SU-DHL-6 (cell line): ENCODE measurements around the gene CPNE5.

ENCODE experiments used
- H2AFZ ChIP-seq: fragments of 200-600 bp; sonication (generic); 2 replicates; pipeline ENCODE4 v1.6.1; 2014; ENCODE audit warnings: low read depth, mild to moderate bottlenecking, moderate library complexity, mixed read lengths, antibody characterized with exemption, low read length; ENCODE audit not compliant: severe bottlenecking
- H3F3A ChIP-seq: fragments of 200-600 bp; shearing (Covaris generic); 2 replicates; pipeline ENCODE4 v1.6.0; 2016; ENCODE audit warnings: antibody characterized with exemption, mild to moderate bottlenecking; ENCODE audit not compliant: insufficient read depth
- H3K27ac ChIP-seq: fragments of 200-600 bp; sonication (generic); 2 replicates; pipeline ENCODE4 v1.5.1; 2016; ENCODE audit warnings: low read depth, mild to moderate bottlenecking, low read length, moderate library complexity, mixed read lengths
- H3K27me3 ChIP-seq: fragments of 200-600 bp; sonication (generic), shearing (Covaris generic); 2 replicates; pipeline ENCODE4 v1.6.0; 2014; ENCODE audit warnings: mild to moderate bottlenecking, low read length
- H3K36me3 ChIP-seq: fragments of 200-600 bp; sonication (generic); 2 replicates; pipeline ENCODE4 v1.6.1; 2014; ENCODE audit warnings: mild to moderate bottlenecking, low read length, mixed read lengths
- H3K4me2 ChIP-seq: fragments of 300-600, 200-600 bp; shearing (Covaris generic), sonication (generic); 2 replicates; pipeline ENCODE4 v1.6.0; 2014; ENCODE audit warnings: low read length, low read depth, mild to moderate bottlenecking; ENCODE audit not compliant: poor library complexity, severe bottlenecking
- H3K4me3 ChIP-seq: fragments of 200-600 bp; sonication (generic); 2 replicates; pipeline ENCODE4 v1.5.1; 2014; ENCODE audit warnings: antibody characterized with exemption, low read length, mild to moderate bottlenecking, mixed read lengths; ENCODE audit not compliant: insufficient read depth, poor library complexity, severe bottlenecking
- H3K79me2 ChIP-seq: fragments of 200-600 bp; sonication (generic); 2 replicates; pipeline ENCODE4 v1.6.1; 2014; ENCODE audit warnings: mild to moderate bottlenecking, low read length, moderate library complexity; ENCODE audit not compliant: insufficient read depth
- H3K9ac ChIP-seq: fragments of 200-600 bp; sonication (generic); 2 replicates; pipeline ENCODE4 v1.7.0; 2014; ENCODE audit warnings: mild to moderate bottlenecking, low read length
- H3K9me2 ChIP-seq: fragments of 200-600 bp; sonication (generic); replicated peaks from 2 replicates; pipeline ENCODE4 v1.6.1; 2014; ENCODE audit warnings: low read length; ENCODE audit not compliant: insufficient read depth
- H3K9me3 ChIP-seq: fragments of 200-600 bp; sonication (generic); 2 replicates; pipeline ENCODE4 v1.6.1; 2014; ENCODE audit warnings: low read length, mixed read lengths; ENCODE audit not compliant: insufficient read depth
- H4K20me1 ChIP-seq: fragments of 200-600 bp; sonication (generic); 2 replicates; pipeline ENCODE4 v1.6.1; 2014; ENCODE audit warnings: low read depth, mild to moderate bottlenecking, antibody characterized with exemption, low read length, moderate library complexity, mixed read lengths
- EZH2phosphoT487 ChIP-seq: fragments of 200-600 bp; sonication (generic), shearing (Covaris generic); conservative IDR thresholded peaks from 2 replicates; pipeline ENCODE4 v1.6.1; 2018; ENCODE audit warnings: mild to moderate bottlenecking, antibody characterized with exemption, low read length, moderate library complexity, mixed read lengths
- TF ChIP-seq, protein P1 (sequence below): fragments of 200-600 bp; sonication (generic); IDR thresholded peaks from one replicate; pipeline ENCODE4 v1.5.1; 2017; ENCODE audit warnings: antibody characterized with exemption, mild to moderate bottlenecking, low read length, moderate library complexity; ENCODE audit not compliant: insufficient read depth, poor library complexity, severe bottlenecking

Gene CPNE5

DNA sequence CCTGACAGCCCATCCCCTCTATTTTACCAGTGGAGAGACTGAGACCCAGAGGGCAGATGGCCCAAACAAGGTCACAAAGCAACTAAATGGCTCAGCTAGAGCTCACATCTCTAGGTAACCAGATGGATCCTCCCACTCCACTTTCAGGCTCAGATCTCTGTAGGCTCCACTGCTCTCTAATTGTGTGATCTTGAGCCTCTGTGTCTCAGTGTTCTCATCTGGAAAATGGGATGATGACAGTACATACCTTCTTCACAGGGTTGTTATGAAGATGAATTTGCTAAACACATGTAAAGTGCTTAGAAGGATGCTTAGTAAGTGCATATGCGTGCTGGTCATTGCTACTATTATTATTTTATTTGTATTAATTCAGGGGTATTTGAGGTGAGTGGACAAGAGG is 101.1 kb downstream of the CPNE5 start:
- no peaks in the 10 kb centered on the region for H3F3A ChIP-seq
- no peaks in the 10 kb centered on the region for H3K36me3 ChIP-seq
- H3K27ac ChIP-seq, result no peak overlapping the region
- H3K9me3 ChIP-seq, result no peaks in the 10 kb centered on the region
- H3K79me2 ChIP-seq, result no peaks in the 10 kb centered on the region
- no peak overlapping the region for H3K9ac ChIP-seq
- no peaks in the 10 kb centered on the region for H3K27me3 ChIP-seq
- no peak overlapping the region for H3K4me2 ChIP-seq
- TF ChIP-seq, protein P1, sequence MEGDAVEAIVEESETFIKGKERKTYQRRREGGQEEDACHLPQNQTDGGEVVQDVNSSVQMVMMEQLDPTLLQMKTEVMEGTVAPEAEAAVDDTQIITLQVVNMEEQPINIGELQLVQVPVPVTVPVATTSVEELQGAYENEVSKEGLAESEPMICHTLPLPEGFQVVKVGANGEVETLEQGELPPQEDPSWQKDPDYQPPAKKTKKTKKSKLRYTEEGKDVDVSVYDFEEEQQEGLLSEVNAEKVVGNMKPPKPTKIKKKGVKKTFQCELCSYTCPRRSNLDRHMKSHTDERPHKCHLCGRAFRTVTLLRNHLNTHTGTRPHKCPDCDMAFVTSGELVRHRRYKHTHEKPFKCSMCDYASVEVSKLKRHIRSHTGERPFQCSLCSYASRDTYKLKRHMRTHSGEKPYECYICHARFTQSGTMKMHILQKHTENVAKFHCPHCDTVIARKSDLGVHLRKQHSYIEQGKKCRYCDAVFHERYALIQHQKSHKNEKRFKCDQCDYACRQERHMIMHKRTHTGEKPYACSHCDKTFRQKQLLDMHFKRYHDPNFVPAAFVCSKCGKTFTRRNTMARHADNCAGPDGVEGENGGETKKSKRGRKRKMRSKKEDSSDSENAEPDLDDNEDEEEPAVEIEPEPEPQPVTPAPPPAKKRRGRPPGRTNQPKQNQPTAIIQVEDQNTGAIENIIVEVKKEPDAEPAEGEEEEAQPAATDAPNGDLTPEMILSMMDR, result no peak
- TF ChIP-seq EZH2phosphoT487, result no peak
- no peaks in the 10 kb centered on the region for H4K20me1 ChIP-seq
- H3K9me2 ChIP-seq, result no peaks in the 10 kb centered on the region
- no peak overlapping the region for H3K4me3 ChIP-seq
- H2AFZ ChIP-seq, result no peak overlapping the region

GRCh38 chr6:36737043-36737785 is 102.0 kb downstream of the CPNE5 start:
- Histone ChIP-seq H3K79me2 (no peaks in the 10 kb centered on the region), H3K4me3 (no peak overlapping the region), H3K27ac (no peak overlapping the region), H3F3A (no peaks in the 10 kb centered on the region), H3K4me2 (no peak overlapping the region), H4K20me1 (no peaks in the 10 kb centered on the region), H3K9me2 (no peaks in the 10 kb centered on the region), H3K27me3 (no peaks in the 10 kb centered on the region), H3K36me3 (no peaks in the 10 kb centered on the region), H3K9ac (no peak overlapping the region), H2AFZ (no peak overlapping the region), H3K9me3 (no peaks in the 10 kb centered on the region)
- TF ChIP-seq EZH2phosphoT487, result no peak
- TF ChIP-seq, protein P1, result no peak

GRCh38 chr6:36735110-36736071 is 103.9 kb downstream of the CPNE5 start:
- no peaks in the 10 kb centered on the region for H3K79me2 ChIP-seq
- no peaks in the 10 kb centered on the region for H3K9me3 ChIP-seq
- H3K27me3 ChIP-seq, result no peaks in the 10 kb centered on the region
- H2AFZ ChIP-seq, result no peak overlapping the region
- no peaks in the 10 kb centered on the region for H3F3A ChIP-seq
- TF ChIP-seq, protein P1, result no peak
- TF ChIP-seq EZH2phosphoT487, result no peak
- no peaks in the 10 kb centered on the region for H3K36me3 ChIP-seq
- no peaks in the 10 kb centered on the region for H3K9me2 ChIP-seq
- H3K27ac ChIP-seq, result no peak overlapping the region
- H4K20me1 ChIP-seq, result no peaks in the 10 kb centered on the region
- H3K4me2 ChIP-seq, result no peak overlapping the region
- no peak overlapping the region for H3K4me3 ChIP-seq
- H3K9ac ChIP-seq, result no peak overlapping the region
